ENCODE measurements around the gene CCN2.

GRCh38 chr6:131937226-131937625 is 13.9 kb downstream of the CCN2 start:
- no peak for TF ChIP-seq EP300 (IDR thresholded peaks at IDR 0.05; ENCODE audit: borderline replicate concordance in 1 of 2, low read depth in 2 of 2, low read length in 2 of 2)
- no peak for TF ChIP-seq CTCF (IDR thresholded peaks at IDR 0.05; ENCODE audit: control extremely low read depth in 1 of 3, insufficient read depth in 1 of 3, low read depth in 1 of 3, low read length in 3 of 3)
